CD8-positive, alpha-beta memory T cell (primary cell): ENCODE measurements around the gene CASS4. TPM values are rescaled to one million over a fixed set of nuclear protein-coding genes. Genes with fewer than 3 reads are reported as not detected.
"Not testable (repeated sequence)": the region's sequence is repeated elsewhere in the genome, so short reads cannot be mapped to it uniquely, and the experiment has no call there.

ENCODE experiments used
- CTCF ChIA-PET: fragments of 350-600 bp; sonication (Branson Sonifier 250); formaldehyde crosslinking; loops from one replicate; lab custom pipeline; 2021; ENCODE audit warnings: antibody characterized with exemption; lab: Charles Lee
- POLR2A ChIA-PET: fragments of 350-600 bp; sonication (Branson Sonifier 250); formaldehyde crosslinking; loops from one replicate; lab custom pipeline; 2021; ENCODE audit warnings: antibody characterized with exemption; lab: Charles Lee
- DNase-seq, 5 donors: peaks; one replicate each; pipeline versions ENCODE4 v3.0.0 to v3.0.0-alpha.2; 2020 to 2022; ENCODE audit warnings: mixed read lengths in 1 of 5
- H3K27ac ChIP-seq: one replicate; pipeline ENCODE4 v1.7.0; 2013; ENCODE audit warnings: low read depth, mild to moderate bottlenecking, low read length, moderate library complexity
- H3K27me3 ChIP-seq: 2 replicates; pipeline ENCODE4 v1.7.0; 2013; ENCODE audit warnings: low read length, mild to moderate bottlenecking; ENCODE audit not compliant: insufficient read depth, poor library complexity, severe bottlenecking
- H3K36me3 ChIP-seq: 2 replicates; pipeline ENCODE4 v1.7.0; 2013; ENCODE audit warnings: mild to moderate bottlenecking, low read length, moderate library complexity; ENCODE audit not compliant: insufficient read depth
- H3K4me1 ChIP-seq: 2 replicates; pipeline ENCODE4 v1.7.0; 2013; ENCODE audit warnings: mild to moderate bottlenecking, low read length, moderate library complexity; ENCODE audit not compliant: insufficient read depth
- H3K4me3 ChIP-seq: 2 replicates; pipeline ENCODE4 v1.7.0; 2013; ENCODE audit warnings: mild to moderate bottlenecking, low read length
- H3K9me3 ChIP-seq: 2 replicates; pipeline ENCODE4 v1.7.0; 2013; ENCODE audit warnings: mild to moderate bottlenecking, low read length
- H3K27ac Mint-ChIP-seq, 8 donors: one replicate each; pipeline ENCODE4 v1.8.0; 2020 to 2021; ENCODE audit warnings: mixed read lengths in 8 of 8, mild to moderate bottlenecking in 6 of 8, inconsistent platforms in 3 of 8, moderate library complexity in 3 of 8
- H3K27me3 Mint-ChIP-seq, 2 donors: one replicate each; pipeline ENCODE4 v1.8.0; 2020 to 2021; ENCODE audit warnings: mixed read lengths in 2 of 2, mild to moderate bottlenecking in 1 of 2, moderate library complexity in 1 of 2
- H3K36me3 Mint-ChIP-seq, 3 donors: one replicate each; pipeline ENCODE4 v1.8.0; 2020 to 2021; ENCODE audit warnings: mixed read lengths in 3 of 3, inconsistent platforms in 1 of 3, mild to moderate bottlenecking in 1 of 3
- H3K4me1 Mint-ChIP-seq, 3 donors: one replicate each; pipeline ENCODE4 v1.8.0; 2020 to 2021; ENCODE audit warnings: mixed read lengths in 3 of 3, inconsistent platforms in 1 of 3, mild to moderate bottlenecking in 1 of 3
- H3K4me3 Mint-ChIP-seq, 7 donors: one replicate each; pipeline ENCODE4 v1.8.0; 2020 to 2021; ENCODE audit warnings: mixed read lengths in 7 of 7, mild to moderate bottlenecking in 6 of 7, moderate library complexity in 4 of 7, inconsistent platforms in 2 of 7
- H3K9me3 Mint-ChIP-seq, 5 donors: one replicate each; pipeline ENCODE4 v1.8.0; 2020 to 2022; ENCODE audit warnings: mixed read lengths in 5 of 5, mild to moderate bottlenecking in 3 of 5, moderate library complexity in 2 of 5, inconsistent platforms in 1 of 5
- polyA plus RNA-seq: library from polyadenylated mRNA; unstranded; fragments of 300-500 nt; fragmentation: Illumina TruSeq; gene quantifications from one replicate; pipeline ENCODE4 v1.2.3, GENCODE V29; 2021
- total RNA-seq, 2 experiments: library from RNA; stranded (reverse); gene quantifications; one replicate each; pipeline ENCODE4 v1.2.3, GENCODE V29; 2021

CASS4 gene
- total and polyA plus RNA-seq, 3 experiments from 2014 or later: 3.7 to 5.6 (median 3.7) TPM

DNA sequence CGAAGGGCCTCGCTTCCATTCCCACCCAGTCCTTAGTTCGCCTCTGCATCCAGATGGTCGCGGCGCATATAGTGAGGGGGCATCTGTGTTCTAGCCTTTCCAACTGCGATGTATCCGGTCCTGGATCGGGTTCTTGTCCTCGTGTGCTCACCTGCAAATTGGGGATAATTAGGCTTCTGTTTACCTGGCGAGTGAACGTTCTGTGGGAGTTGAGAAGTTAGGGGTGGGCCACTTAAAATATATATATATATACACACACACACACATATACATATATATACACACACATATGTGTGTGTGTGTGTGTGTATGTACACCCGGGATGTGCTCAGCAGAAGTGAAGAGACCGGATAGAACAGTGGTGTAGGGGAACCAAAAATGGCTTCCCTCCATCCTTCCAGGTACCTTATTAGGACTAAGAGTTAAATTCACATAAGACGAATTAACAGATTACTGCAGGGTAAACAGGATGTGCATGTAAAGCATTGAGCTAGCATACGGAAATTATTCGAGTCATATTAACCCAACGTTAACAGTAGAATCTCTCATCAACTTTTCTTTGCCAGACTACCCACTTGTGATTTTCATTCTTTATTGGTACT is 19.1 kb upstream of the CASS4 start:
- Mint-ChIP-seq H3K27me3 (peaks cover 0 to 2% of the 10 kb centered on the region in 2 donors), H3K4me3 (no peak overlapping the region), H3K36me3 (peaks cover 0 to 39% (median 18%) of the 10 kb centered on the region in 3 donors), H3K27ac (no peak overlapping the region), H3K4me1 (peaks cover 28 to 35% (median 31%) of the 10 kb centered on the region in 3 donors), H3K9me3 (no peaks in the 10 kb centered on the region)
- DNase-seq: peak in 2 of 5 donors; percentile 16 to 22
- POLR2A ChIA-PET: interaction anchor here (0.5 to 1.2 kb wide), 3 partner anchors 28 to 76 kb away, joined by 3 to 7 read pairs (median 4); partner anchors contain the start of genes FAM210B and RTF2
- no peaks in the 10 kb centered on the region for H3K27me3 ChIP-seq
- no peaks in the 10 kb centered on the region for H3K9me3 ChIP-seq
- peak overlapping the region; percentile 98 for H3K4me3 ChIP-seq
- CTCF ChIA-PET: interaction anchor here (1.0 kb wide), 1 partner anchor 20 kb away, joined by 4 read pairs; the partner anchor contains the start of gene CASS4
- peaks cover 14% of the 10 kb centered on the region for H3K36me3 ChIP-seq
- peaks cover 21% of the 10 kb centered on the region for H3K4me1 ChIP-seq
- H3K27ac ChIP-seq: peak overlapping the region; percentile 94

DNA sequence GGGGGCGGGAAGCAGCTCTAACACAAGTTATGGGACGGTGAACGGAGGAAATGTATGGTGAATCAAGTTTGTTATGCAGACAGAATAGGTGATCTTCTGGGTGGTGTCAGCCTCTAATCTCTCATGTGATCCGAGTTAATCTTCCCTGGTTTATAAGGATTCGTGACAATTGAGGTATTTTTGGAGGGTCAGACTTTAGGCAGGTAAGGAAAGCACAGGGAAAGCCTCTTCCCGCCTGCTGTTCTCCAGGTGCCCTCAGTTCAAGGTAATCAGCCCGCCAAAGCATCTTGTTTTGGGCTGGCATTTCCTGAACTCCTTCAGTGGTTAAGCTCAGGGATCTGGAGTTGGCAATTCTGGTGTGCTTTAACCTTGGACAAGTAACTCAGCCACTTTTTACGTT is 18.4 kb upstream of the CASS4 start:
- peaks cover 0 to 44% (median 20%) of the 10 kb centered on the region in 3 donors for H3K36me3 Mint-ChIP-seq
- CTCF ChIA-PET: interaction anchor here (1.0 kb wide), 1 partner anchor 19 kb away, joined by 4 read pairs; the partner anchor contains the start of gene CASS4
- peak overlapping the region; percentile 98 for H3K4me3 ChIP-seq

DNA sequence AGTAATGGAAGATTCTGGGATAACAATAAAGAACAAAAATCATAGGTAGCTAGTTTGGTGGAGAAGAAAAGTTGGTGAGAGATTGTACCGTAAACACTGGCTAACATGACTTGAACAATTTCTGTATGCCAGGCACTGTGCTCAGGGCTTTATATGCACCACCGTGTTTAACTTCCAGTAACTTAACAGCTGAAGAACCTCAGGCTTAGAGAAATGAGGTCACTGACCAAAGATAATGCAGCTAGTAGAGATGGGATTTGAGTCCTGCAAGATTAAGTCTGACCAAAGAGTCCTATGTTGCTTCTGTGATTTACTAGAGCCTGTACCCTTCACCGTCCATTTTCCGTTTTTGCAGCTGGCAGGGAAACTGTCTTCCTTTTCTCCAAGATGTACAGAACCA is 16.9 kb upstream of the CASS4 start:
- H3K4me1 ChIP-seq: peaks cover 27% of the 10 kb centered on the region
- DNase-seq: no peak
- no peaks in the 10 kb centered on the region for H3K27me3 ChIP-seq
- peak overlapping the region in 3 of 8 donors; percentile 13 to 80 (median 13) for H3K27ac Mint-ChIP-seq
- H3K4me3 Mint-ChIP-seq: peak overlapping the region in 1 of 7 donors; percentile 48
- H3K27ac ChIP-seq: no peak overlapping the region
- no peaks in the 10 kb centered on the region for H3K27me3 Mint-ChIP-seq
- no peaks in the 10 kb centered on the region for H3K9me3 ChIP-seq
- H3K4me1 Mint-ChIP-seq: peaks cover 33 to 38% (median 38%) of the 10 kb centered on the region in 3 donors
- H3K36me3 Mint-ChIP-seq: peaks cover 4 to 55% (median 23%) of the 10 kb centered on the region in 3 donors
- no peaks in the 10 kb centered on the region for H3K9me3 Mint-ChIP-seq
- no peak overlapping the region for H3K4me3 ChIP-seq
- H3K36me3 ChIP-seq: peaks cover 28% of the 10 kb centered on the region
- ChIA-PET POLR2A (interaction anchor here (0.9 kb wide), 1 partner anchor 36 kb away, joined by 5 read pairs; the partner anchor contains the start of gene FAM210B), CTCF (interaction anchor here (1.1 to 2.0 kb wide), 3 partner anchors 16 to 72 kb away, joined by 3 to 5 read pairs (median 4); partner anchors contain the start of gene CASS4)

More for the DNA sequence above, 18.4 kb upstream of the CASS4 start:
- no peak for DNase-seq
- Mint-ChIP-seq H3K27me3 (peaks cover 0 to 2% of the 10 kb centered on the region in 2 donors), H3K4me3 (no peak overlapping the region), H3K9me3 (no peaks in the 10 kb centered on the region), H3K4me1 (peaks cover 28 to 35% (median 31%) of the 10 kb centered on the region in 3 donors), H3K27ac (no peak overlapping the region)
- Histone ChIP-seq H3K27ac (peak overlapping the region; percentile 94), H3K4me1 (peaks cover 21% of the 10 kb centered on the region), H3K27me3 (no peaks in the 10 kb centered on the region), H3K9me3 (no peaks in the 10 kb centered on the region), H3K36me3 (peaks cover 18% of the 10 kb centered on the region)
- POLR2A ChIA-PET: interaction anchor here (0.5 to 0.9 kb wide), 2 partner anchors 27 to 35 kb away, joined by 3 to 4 read pairs; partner anchors contain the start of gene FAM210B

DNA sequence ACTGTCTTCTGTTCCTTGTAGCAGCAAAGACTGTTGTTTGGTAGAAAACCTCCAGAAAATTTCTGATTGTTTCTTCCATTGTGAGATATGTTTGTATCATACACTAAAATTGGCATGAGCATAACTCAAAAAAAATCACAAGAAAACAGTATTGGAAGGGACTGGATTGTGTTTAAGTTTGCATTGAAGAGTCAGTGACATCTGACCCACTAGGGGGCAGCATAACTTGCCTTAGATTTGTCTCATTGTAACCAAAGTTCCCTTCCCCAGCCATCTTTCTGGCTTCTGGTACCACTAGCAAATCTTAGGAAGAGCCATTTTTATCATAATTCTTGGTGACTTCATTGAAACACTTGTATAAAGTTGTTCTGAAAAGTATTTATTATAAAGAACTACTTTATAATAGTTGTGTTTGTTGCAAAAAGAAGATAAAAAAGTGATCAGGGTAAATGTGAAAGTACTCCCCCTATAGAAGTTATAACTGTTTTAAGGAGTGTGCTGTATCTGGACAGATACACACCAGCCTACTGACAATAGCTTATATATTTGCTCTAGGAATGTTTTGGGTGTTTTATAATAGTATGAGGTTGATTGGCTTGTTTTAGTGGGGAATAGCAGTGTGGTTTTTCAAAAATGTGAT is 11.9 kb upstream of the CASS4 start:
- Histone ChIP-seq H3K27ac (no peak overlapping the region), H3K27me3 (no peaks in the 10 kb centered on the region), H3K36me3 (peaks cover 50% of the 10 kb centered on the region), H3K9me3 (no peaks in the 10 kb centered on the region), H3K4me1 (peaks cover 10% of the 10 kb centered on the region), H3K4me3 (no peak overlapping the region)
- Mint-ChIP-seq H3K27me3 (no peaks in the 10 kb centered on the region), H3K4me1 (peaks cover 11 to 27% (median 26%) of the 10 kb centered on the region in 3 donors), H3K4me3 (peak overlapping the region in 1 of 7 donors; percentile 29), H3K27ac (peak overlapping the region; percentile 5 to 87 (median 78)), H3K9me3 (no peaks in the 10 kb centered on the region), H3K36me3 (peaks cover 16 to 84% (median 31%) of the 10 kb centered on the region in 3 donors)
- DNase-seq: peak; percentile 31 to 68 (median 57)
- POLR2A ChIA-PET: no interaction called here
- CTCF ChIA-PET: interaction anchor here (0.9 to 1.5 kb wide), 6 partner anchors 9 to 69 kb away, joined by 3 to 6 read pairs (median 3); partner anchors contain the start of genes CASS4 and RTF2

DNA sequence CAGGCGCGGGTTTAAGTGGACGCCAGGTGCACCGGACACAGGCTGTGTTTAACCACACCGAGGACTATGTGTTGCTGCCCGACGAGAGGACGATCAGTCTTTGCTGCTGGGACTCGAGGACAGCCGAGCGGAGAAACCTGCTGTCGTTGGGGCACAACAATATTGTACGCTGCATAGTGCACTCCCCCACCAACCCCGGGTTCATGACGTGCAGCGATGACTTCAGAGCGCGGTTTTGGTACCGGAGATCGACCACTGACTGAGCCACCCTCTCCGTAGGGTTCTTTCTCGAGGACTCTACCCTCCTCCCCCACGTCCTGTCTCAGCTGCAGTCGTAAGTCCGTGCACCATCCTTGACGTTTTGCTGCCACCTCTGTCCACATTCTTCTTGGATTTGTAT is 8.6 kb upstream of the CASS4 start:
- no peaks in the 10 kb centered on the region for H3K9me3 ChIP-seq
- ChIA-PET POLR2A (no interaction called here), CTCF (no interaction called here)
- peaks cover 7 to 26% (median 15%) of the 10 kb centered on the region in 3 donors for H3K4me1 Mint-ChIP-seq
- no peaks in the 10 kb centered on the region for H3K27me3 Mint-ChIP-seq
- peaks cover 48% of the 10 kb centered on the region for H3K36me3 ChIP-seq
- peaks cover 16 to 84% (median 23%) of the 10 kb centered on the region in 3 donors for H3K36me3 Mint-ChIP-seq
- no peaks in the 10 kb centered on the region for H3K9me3 Mint-ChIP-seq
- DNase-seq: no peak
- no peak overlapping the region for H3K27ac ChIP-seq
- H3K4me1 ChIP-seq: peaks cover 10% of the 10 kb centered on the region
- peak overlapping the region in 4 of 8 donors; percentile 2 to 97 (median 52) for H3K27ac Mint-ChIP-seq
- H3K27me3 ChIP-seq: no peaks in the 10 kb centered on the region
- peak overlapping the region in 1 of 7 donors; percentile 66 for H3K4me3 Mint-ChIP-seq
- H3K4me3 ChIP-seq: no peak overlapping the region

DNA sequence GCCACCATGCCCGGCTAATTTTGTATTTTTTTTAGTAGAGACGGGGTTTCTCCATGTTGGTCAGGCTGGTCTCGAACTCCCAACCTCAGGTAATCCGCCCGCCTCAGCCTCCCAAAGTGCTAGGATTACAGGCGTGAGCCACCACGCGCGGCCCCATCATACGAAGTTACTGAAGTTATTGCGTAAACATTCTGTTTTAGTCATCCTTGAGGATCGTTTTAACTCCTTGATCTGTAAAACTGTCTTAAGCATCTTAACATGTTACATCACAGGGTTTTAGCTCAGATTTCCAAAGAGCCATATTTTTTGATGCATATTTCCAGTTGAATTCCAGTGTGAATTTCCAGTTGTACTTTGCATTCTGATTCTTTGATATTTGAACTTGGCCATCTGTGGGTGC is 6.7 kb upstream of the CASS4 start:
- CTCF ChIA-PET: interaction anchor here (1.3 kb wide), 1 partner anchor 75 kb away, joined by 3 read pairs; no protein-coding TSS in a partner anchor
- H3K4me1 ChIP-seq, H3K27me3 ChIP-seq, H3K4me3 ChIP-seq, H3K27me3 Mint-ChIP-seq, H3K9me3 Mint-ChIP-seq, POLR2A ChIA-PET, H3K4me3 Mint-ChIP-seq, H3K9me3 ChIP-seq, DNase-seq, H3K27ac ChIP-seq: not testable (repeated sequence)
- peaks cover 36% of the 10 kb centered on the region for H3K36me3 ChIP-seq
- Mint-ChIP-seq H3K4me1 (peaks cover under 1 to 20% (median 7%) of the 10 kb centered on the region in 3 donors), H3K27ac (peak overlapping the region in 4 of 8 donors; percentile 15 to 88 (median 40)), H3K36me3 (peaks cover 12 to 79% (median 20%) of the 10 kb centered on the region in 3 donors)

DNA sequence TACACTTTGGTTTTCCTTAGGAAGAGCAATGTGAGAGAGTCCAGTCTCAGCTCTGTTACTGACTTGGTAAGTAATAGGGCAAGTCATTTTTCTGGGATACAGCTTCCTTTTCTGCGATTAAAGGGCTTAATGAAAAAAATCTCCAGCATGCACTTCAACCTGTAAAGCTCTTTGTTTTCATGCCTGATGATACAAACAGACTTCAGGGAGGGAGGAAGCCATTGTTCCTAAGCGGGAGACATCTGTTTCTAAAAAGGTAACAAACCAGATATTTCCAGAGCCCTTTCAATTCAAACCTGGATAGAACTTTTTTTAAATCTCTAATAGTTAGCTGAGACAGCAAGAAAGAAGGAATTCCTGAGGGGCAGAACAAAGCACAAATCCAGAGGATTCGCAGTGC is 5.2 kb upstream of the CASS4 start:
- H3K27me3 Mint-ChIP-seq: no peaks in the 10 kb centered on the region
- no peak for DNase-seq
- Histone ChIP-seq H3K36me3 (peaks cover 30% of the 10 kb centered on the region), H3K4me1 (peaks cover 12% of the 10 kb centered on the region), H3K27ac (no peak overlapping the region), H3K27me3 (no peaks in the 10 kb centered on the region), H3K4me3 (no peak overlapping the region), H3K9me3 (no peaks in the 10 kb centered on the region)
- H3K27ac Mint-ChIP-seq: peak overlapping the region in 2 of 8 donors; percentile 26 to 47
- H3K4me3 Mint-ChIP-seq: no peak overlapping the region
- H3K36me3 Mint-ChIP-seq: peaks cover 12 to 67% (median 20%) of the 10 kb centered on the region in 3 donors
- H3K4me1 Mint-ChIP-seq: peaks cover 8 to 29% (median 12%) of the 10 kb centered on the region in 3 donors
- H3K9me3 Mint-ChIP-seq: no peaks in the 10 kb centered on the region
- ChIA-PET POLR2A (no interaction called here), CTCF (interaction anchor here (1.3 to 1.9 kb wide), 3 partner anchors 10 to 74 kb away, joined by 3 to 6 read pairs (median 5); no protein-coding TSS in a partner anchor)
